RPMI8226 (cell line): Measurements from ENCODE around the gene GMPPA.

Experiments used
- DNase-seq: peaks from one replicate; pipeline ENCODE4 v3.0.0-alpha.2; 2015

The GMPPA gene

GRCh38 chr2:219522111-219523030, 23.7 kb downstream of the GMPPA start:
- no peak for DNase-seq

GRCh38 chr2:219523031-219523671, 24.5 kb downstream of the GMPPA start:
- no peak for DNase-seq

- DNase-seq, result no peak
Observed at GRCh38 chr2:219524817-219525216, 26.1 kb downstream of the GMPPA start.

- DNase-seq, result no peak
Observed at GRCh38 chr2:219525533-219526232, 27.0 kb downstream of the GMPPA start.

GRCh38 chr2:219526320-219527075, 27.8 kb downstream of the GMPPA start:
- no peak for DNase-seq

- no peak for DNase-seq
Observed at GRCh38 chr2:219527076-219527394, 28.3 kb downstream of the GMPPA start.

- no peak for DNase-seq
Observed at GRCh38 chr2:219527472-219527871, 28.8 kb downstream of the GMPPA start.

- peak; percentile 81 for DNase-seq
Observed at GRCh38 chr2:219530048-219530963, 31.6 kb downstream of the GMPPA start.

GRCh38 chr2:219531639-219532377, 33.1 kb downstream of the GMPPA start:
- no peak for DNase-seq

GRCh38 chr2:219532378-219532649, 33.6 kb downstream of the GMPPA start:
- DNase-seq, result no peak

GRCh38 chr2:219533930-219534661, 35.4 kb downstream of the GMPPA start:
- no peak for DNase-seq

- DNase-seq, result no peak
Observed at GRCh38 chr2:219536425-219536824, 37.7 kb downstream of the GMPPA start.

- DNase-seq, result no peak
Observed at GRCh38 chr2:219536967-219537366, 38.3 kb downstream of the GMPPA start.

- DNase-seq, result no peak
Observed at GRCh38 chr2:219537657-219538488, 39.2 kb downstream of the GMPPA start.

- DNase-seq, result no peak
Observed at GRCh38 chr2:219538504-219538951, 39.8 kb downstream of the GMPPA start.

GRCh38 chr2:219538956-219539788, 40.5 kb downstream of the GMPPA start:
- DNase-seq, result no peak

- no peak for DNase-seq
Observed at GRCh38 chr2:219539926-219540678, 41.4 kb downstream of the GMPPA start.
